ENCODE measurements around the gene FAM169A.

Gene FAM169A

DNA sequence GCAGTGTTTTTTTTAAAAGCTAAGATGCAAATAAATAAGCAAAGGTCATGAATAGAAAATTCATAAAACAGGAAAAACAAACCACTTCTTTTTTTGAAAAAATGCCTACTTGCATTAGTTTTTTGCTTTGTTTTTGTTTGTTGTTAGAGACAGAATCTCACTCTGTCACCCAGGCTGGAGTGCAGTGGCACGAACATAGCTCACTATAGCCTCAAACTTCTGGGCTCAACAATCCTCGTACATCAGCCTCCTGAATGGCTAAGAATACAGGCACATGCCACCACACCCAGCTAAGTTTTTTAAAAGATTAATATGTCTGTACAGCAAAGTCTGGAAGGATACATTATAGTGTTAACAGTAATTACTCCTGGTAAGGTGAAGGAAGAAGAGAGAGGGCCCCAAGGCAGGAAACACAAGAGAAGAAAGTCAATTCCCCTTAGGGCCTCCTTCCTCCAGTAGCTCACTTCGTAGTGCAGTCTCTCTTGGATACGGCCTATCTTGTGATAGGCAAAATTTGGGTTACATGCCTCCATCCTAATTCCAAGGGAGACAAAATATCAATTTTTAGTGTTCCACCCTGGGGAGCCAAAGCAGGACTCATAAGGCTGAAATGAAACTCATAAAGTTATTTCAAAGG lies 15.3 kb downstream of the FAM169A start:
- no peak for TF ChIP-seq CTCF (IDR thresholded peaks at IDR 0.05; ENCODE audit: insufficient read depth, missing control alignments)
- FAIRE-seq (no peak), DNase-seq (ENCODE audit: insufficient read length, low spot score) (no peak)

DNA sequence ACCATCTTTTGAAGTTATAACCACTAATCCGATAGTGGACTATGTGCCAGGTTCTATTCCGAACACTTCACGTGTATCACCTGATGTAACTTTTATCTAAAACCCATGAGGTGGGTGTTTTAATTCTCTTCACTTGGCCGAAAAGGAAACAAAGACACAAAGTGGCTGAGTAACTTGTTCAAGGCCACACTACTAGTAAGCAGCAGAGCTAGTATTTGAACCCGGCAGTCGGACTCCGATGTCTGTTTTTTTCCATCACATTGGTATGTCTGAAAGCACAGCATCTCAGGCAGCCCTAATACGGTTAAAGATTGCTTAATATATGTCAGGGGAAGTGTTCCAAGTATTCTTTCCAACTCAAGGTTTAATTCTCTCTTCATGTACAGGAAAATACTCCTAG lies 16.2 kb downstream of the FAM169A start:
- TF ChIP-seq CTCF (IDR thresholded peaks at IDR 0.05; ENCODE audit: insufficient read depth, missing control alignments): no peak
- FAIRE-seq (no peak), DNase-seq (ENCODE audit: insufficient read length, low spot score) (no peak)

GRCh38 chr5:74848553-74849025 lies 17.6 kb downstream of the FAM169A start:
- FAIRE-seq (peak; percentile 82), DNase-seq (ENCODE audit: insufficient read length, low spot score) (no peak)
- no peak for TF ChIP-seq CTCF (IDR thresholded peaks at IDR 0.05; ENCODE audit: insufficient read depth, missing control alignments)

GRCh38 chr5:74839229-74839628 lies 27.0 kb downstream of the FAM169A start:
- TF ChIP-seq CTCF (IDR thresholded peaks at IDR 0.05; ENCODE audit: insufficient read depth, missing control alignments): no peak
- FAIRE-seq: no peak
- DNase-seq (ENCODE audit: insufficient read length, low spot score): no peak

- no peak for TF ChIP-seq CTCF (IDR thresholded peaks at IDR 0.05; ENCODE audit: insufficient read depth, missing control alignments)
- FAIRE-seq (no peak), DNase-seq (ENCODE audit: insufficient read length, low spot score) (no peak)
These were observed 27.9 kb downstream of the FAM169A start for GRCh38 chr5:74838262-74838661.

DNA sequence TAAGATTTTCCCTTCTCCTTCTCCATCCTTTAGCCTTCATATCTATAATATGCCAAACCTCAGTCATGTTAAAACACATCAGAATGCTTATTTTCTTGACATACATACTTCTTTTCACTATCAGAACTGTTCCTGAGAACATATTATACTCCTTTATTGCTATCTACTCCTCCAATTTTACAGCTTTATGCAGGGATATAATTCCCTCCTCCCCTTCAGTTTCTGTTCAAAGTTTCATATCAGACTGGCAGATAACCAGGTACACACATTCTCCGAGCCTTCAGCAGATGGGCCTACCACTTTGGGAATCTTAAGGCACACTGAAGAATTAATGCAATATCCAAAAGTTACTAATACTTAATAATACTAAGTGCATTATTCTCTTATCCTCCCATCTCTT lies 29.1 kb downstream of the FAM169A start:
- FAIRE-seq: no peak
- DNase-seq (ENCODE audit: insufficient read length, low spot score): no peak
- no peak for TF ChIP-seq CTCF (IDR thresholded peaks at IDR 0.05; ENCODE audit: insufficient read depth, missing control alignments)

- FAIRE-seq: no peak
- TF ChIP-seq CTCF (IDR thresholded peaks at IDR 0.05; ENCODE audit: insufficient read depth, missing control alignments): no peak
- no peak for DNase-seq (ENCODE audit: insufficient read length, low spot score)
These were observed 32.5 kb downstream of the FAM169A start for GRCh38 chr5:74833537-74834266.

All from D721Med (cell line).